Neural crest cell (in vitro differentiated cells): ENCODE measurements around the gene C1QTNF7. TPM values are rescaled to one million over a fixed set of nuclear protein-coding genes. Genes with fewer than 3 reads are reported as not detected.

Source experiments
- DNase-seq: peaks from one replicate; pipeline ENCODE4 v3.0.0; 2021; ENCODE audit warnings: low read depth, mixed read lengths, low spot score
- H3K27ac Mint-ChIP-seq: one replicate; pipeline ENCODE4 v1.8.0; 2021; ENCODE audit warnings: mild to moderate bottlenecking, mixed read lengths; ENCODE audit not compliant: unreplicated experiment
- H3K27me3 Mint-ChIP-seq: 2 replicates; pipeline ENCODE4 v1.8.0; 2021; ENCODE audit warnings: low read depth, mild to moderate bottlenecking, mixed read lengths
- H3K36me3 Mint-ChIP-seq: 2 replicates; pipeline ENCODE4 v1.8.0; 2021; ENCODE audit warnings: low read depth, mild to moderate bottlenecking, mixed read lengths
- H3K4me1 Mint-ChIP-seq: 2 replicates; pipeline ENCODE4 v1.8.0; 2021; ENCODE audit warnings: mixed read lengths
- H3K4me3 Mint-ChIP-seq: one replicate; pipeline ENCODE4 v1.8.0; 2021; ENCODE audit warnings: mild to moderate bottlenecking, mixed read lengths
- H3K9me3 Mint-ChIP-seq: 2 replicates; pipeline ENCODE4 v1.8.0; 2021; ENCODE audit warnings: mixed read lengths
- CTCF ChIP-seq: fragments of 200-600 bp; sonication (generic); conservative IDR thresholded peaks from 2 replicates; pipeline ENCODE4 v1.5.0; 2021; ENCODE audit warnings: antibody characterized with exemption, mild to moderate bottlenecking
- long read RNA-seq: library from polyadenylated mRNA; unstranded; transcript quantifications from one replicate; pipeline ENCODE4 v2.0.0, GENCODE V29; 2020
- total RNA-seq: library from RNA; stranded (reverse); gene quantifications from 2 replicates; pipeline ENCODE4 v1.2.1, GENCODE V29; 2021

Gene C1QTNF7
- not detected in 2 replicates for total RNA-seq
- long read RNA-seq: 0 reads

GRCh38 chr4:15427701-15428100 lies at the start of gene C1QTNF7:
C1QTNF7 (plus strand) TSS chr4:15428033; CDS start chr4:15435744, 7,711 bp downstream.
- peaks cover 5% of the 10 kb centered on the region for H3K36me3 Mint-ChIP-seq
- no peaks in the 10 kb centered on the region for H3K4me1 Mint-ChIP-seq
- DNase-seq: no peak
- H3K27ac Mint-ChIP-seq: no peak within 1 kb of the TSS
- no peak for TF ChIP-seq CTCF
- no peak within 1 kb of the TSS for H3K4me3 Mint-ChIP-seq
- no peaks in the 10 kb centered on the region for H3K27me3 Mint-ChIP-seq
- peaks cover 7% of the 10 kb centered on the region for H3K9me3 Mint-ChIP-seq

GRCh38 chr4:15378062-15378461 lies 49.8 kb upstream of the C1QTNF7 start:
- Mint-ChIP-seq H3K27ac (no peak overlapping the region), H3K4me3 (no peak overlapping the region), H3K4me1 (no peaks in the 10 kb centered on the region), H3K9me3 (no peaks in the 10 kb centered on the region), H3K36me3 (no peaks in the 10 kb centered on the region), H3K27me3 (no peaks in the 10 kb centered on the region)
- TF ChIP-seq CTCF: no peak
- DNase-seq: no peak

- Mint-ChIP-seq H3K4me1 (no peaks in the 10 kb centered on the region), H3K27ac (no peak overlapping the region), H3K9me3 (no peaks in the 10 kb centered on the region), H3K4me3 (no peak overlapping the region), H3K27me3 (no peaks in the 10 kb centered on the region), H3K36me3 (no peaks in the 10 kb centered on the region)
- no peak for TF ChIP-seq CTCF
- DNase-seq: no peak
These were observed 49.3 kb upstream of the C1QTNF7 start for GRCh38 chr4:15378493-15378892.

- Mint-ChIP-seq H3K27me3 (no peaks in the 10 kb centered on the region), H3K4me1 (no peaks in the 10 kb centered on the region), H3K9me3 (no peaks in the 10 kb centered on the region), H3K4me3 (no peak overlapping the region), H3K27ac (no peak overlapping the region), H3K36me3 (no peaks in the 10 kb centered on the region)
- no peak for DNase-seq
- no peak for TF ChIP-seq CTCF
These were observed 46.0 kb upstream of the C1QTNF7 start for GRCh38 chr4:15381806-15382338.

GRCh38 chr4:15382669-15383273 lies 45.1 kb upstream of the C1QTNF7 start:
- Mint-ChIP-seq H3K4me1 (no peaks in the 10 kb centered on the region), H3K36me3 (no peaks in the 10 kb centered on the region), H3K4me3 (no peak overlapping the region), H3K27me3 (no peaks in the 10 kb centered on the region), H3K27ac (no peak overlapping the region), H3K9me3 (no peaks in the 10 kb centered on the region)
- no peak for TF ChIP-seq CTCF
- DNase-seq: no peak
